Measurements from ENCODE around the gene PCCA. TPM values are rescaled to one million over a fixed set of nuclear protein-coding genes. Genes with fewer than 3 reads are reported as not detected.

PCCA gene
- total and polyA plus RNA-seq, 2 donors (not counting 1 experiment from before 2014, with no cell fraction given): 11.2 to 73.0 TPM

GRCh38 chr13:100130092-100130491 is 41.2 kb downstream of the PCCA start:
- H3K9ac ChIP-seq (ENCODE audit: insufficient read depth, low read length): no peak overlapping the region
- DNase-seq (ENCODE audit: low read depth in 2 of 2): peak in 1 of 2 donors; percentile 62
- H3K27ac ChIP-seq (ENCODE audit: insufficient read depth, low read length): no peak overlapping the region

GRCh38 chr13:100130930-100131511 is 42.1 kb downstream of the PCCA start:
- Histone ChIP-seq H3K79me2 (ENCODE audit: control insufficient read depth, insufficient read depth, low read length) (no peaks in the 10 kb centered on the region), H3K27me3 (ENCODE audit: control insufficient read depth, insufficient read depth, low read length) (no peaks in the 10 kb centered on the region), H3K4me2 (ENCODE audit: extremely low read depth, insufficient read depth, low read length) (no peak overlapping the region), H2AFZ (ENCODE audit: low read length) (no peak overlapping the region), H3K4me3 (replicated peaks in 1 of 4; ENCODE audit: control extremely low read depth in 1 of 4, insufficient read depth in 1 of 4, low read depth in 3 of 4, low read length in 4 of 4) (no peak overlapping the region), H3K9me3 (ENCODE audit: control insufficient read depth, insufficient read depth, low read depth, low read length) (no peaks in the 10 kb centered on the region), H4K20me1 (ENCODE audit: control insufficient read depth, extremely low read depth, insufficient read depth, low read length) (no peaks in the 10 kb centered on the region), H3K9ac (ENCODE audit: insufficient read depth, low read length) (no peak overlapping the region), H3K36me3 (ENCODE audit: control insufficient read depth, insufficient read depth, low read length) (no peaks in the 10 kb centered on the region), H3K4me1 (ENCODE audit: control insufficient read depth, extremely low read depth, insufficient read depth, low read length) (peaks cover 5% of the 10 kb centered on the region), H3K27ac (ENCODE audit: insufficient read depth, low read length) (no peak overlapping the region)
- TF ChIP-seq EZH2 (IDR thresholded peaks at IDR 0.05; ENCODE audit: low read length, missing control alignments) (no peak), CTCF (conservative IDR thresholded peaks at IDR 0.05 in 1 of 2, IDR thresholded peaks at IDR 0.05 in 1 of 2; ENCODE audit: low read depth in 1 of 2, low read length in 2 of 2) (no peak)
- DNase-seq (ENCODE audit: low read depth in 2 of 2): no peak

More at GRCh38 chr13:100130092-100130491, 41.2 kb downstream of the PCCA start:
- Histone ChIP-seq H3K36me3 (ENCODE audit: control insufficient read depth, insufficient read depth, low read length) (no peaks in the 10 kb centered on the region), H3K9me3 (ENCODE audit: control insufficient read depth, insufficient read depth, low read depth, low read length) (no peaks in the 10 kb centered on the region), H3K79me2 (ENCODE audit: control insufficient read depth, insufficient read depth, low read length) (no peaks in the 10 kb centered on the region), H4K20me1 (ENCODE audit: control insufficient read depth, extremely low read depth, insufficient read depth, low read length) (no peaks in the 10 kb centered on the region), H3K4me2 (ENCODE audit: extremely low read depth, insufficient read depth, low read length) (no peak overlapping the region), H3K4me3 (replicated peaks in 1 of 4; ENCODE audit: control extremely low read depth in 1 of 4, insufficient read depth in 1 of 4, low read depth in 3 of 4, low read length in 4 of 4) (no peak overlapping the region), H3K27me3 (ENCODE audit: control insufficient read depth, insufficient read depth, low read length) (no peaks in the 10 kb centered on the region), H2AFZ (ENCODE audit: low read length) (no peak overlapping the region), H3K4me1 (ENCODE audit: control insufficient read depth, extremely low read depth, insufficient read depth, low read length) (peaks cover 5% of the 10 kb centered on the region)
- TF ChIP-seq EZH2 (IDR thresholded peaks at IDR 0.05; ENCODE audit: low read length, missing control alignments) (no peak), CTCF (conservative IDR thresholded peaks at IDR 0.05 in 1 of 2, IDR thresholded peaks at IDR 0.05 in 1 of 2; ENCODE audit: low read depth in 1 of 2, low read length in 2 of 2) (no peak)

DNA sequence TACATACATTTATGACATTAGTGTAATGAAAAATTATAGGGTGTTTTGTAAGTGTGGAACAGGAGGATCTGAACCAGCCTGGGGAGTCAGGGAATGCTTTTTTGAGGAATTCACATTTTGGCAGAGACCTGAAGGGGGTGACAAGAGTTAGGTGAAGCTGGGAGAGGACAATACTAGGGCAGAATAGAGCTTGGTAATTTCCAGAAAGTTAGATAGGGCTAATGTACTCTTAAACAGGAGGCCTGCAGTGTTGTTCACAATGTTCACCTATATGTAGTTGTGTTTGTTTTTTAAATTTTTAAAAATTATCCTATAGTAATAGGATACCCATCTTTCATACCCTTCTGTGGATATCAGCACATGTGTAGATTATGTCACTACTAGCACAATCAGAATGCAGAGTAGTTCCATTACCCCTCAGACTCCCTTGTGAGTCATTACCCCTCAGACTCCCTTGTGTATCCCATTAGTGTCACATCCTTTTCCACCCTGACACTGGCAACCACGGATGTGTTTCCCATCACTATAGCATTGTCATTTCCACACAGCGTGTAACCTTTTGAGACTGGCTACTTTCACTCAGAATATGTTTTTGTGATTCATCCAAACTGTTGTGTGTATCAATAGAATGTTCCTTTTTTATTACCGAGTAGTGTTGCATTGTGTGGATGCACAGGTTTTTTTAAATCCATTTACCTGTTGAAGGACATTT is 43.1 kb downstream of the PCCA start:
- H3K36me3 ChIP-seq (ENCODE audit: control insufficient read depth, insufficient read depth, low read length): no peaks in the 10 kb centered on the region
- H4K20me1 ChIP-seq (ENCODE audit: control insufficient read depth, extremely low read depth, insufficient read depth, low read length): no peaks in the 10 kb centered on the region
- no peak overlapping the region for H3K27ac ChIP-seq (ENCODE audit: insufficient read depth, low read length)
- peak overlapping the region; percentile 25 for H3K4me2 ChIP-seq (ENCODE audit: extremely low read depth, insufficient read depth, low read length)
- H3K27me3 ChIP-seq (ENCODE audit: control insufficient read depth, insufficient read depth, low read length): no peaks in the 10 kb centered on the region
- H2AFZ ChIP-seq (ENCODE audit: low read length): no peak overlapping the region
- no peaks in the 10 kb centered on the region for H3K9me3 ChIP-seq (ENCODE audit: control insufficient read depth, insufficient read depth, low read depth, low read length)
- no peaks in the 10 kb centered on the region for H3K79me2 ChIP-seq (ENCODE audit: control insufficient read depth, insufficient read depth, low read length)
- DNase-seq (ENCODE audit: low read depth in 2 of 2): peak; percentile 62 to 96
- H3K4me3 ChIP-seq (replicated peaks in 1 of 4; ENCODE audit: control extremely low read depth in 1 of 4, insufficient read depth in 1 of 4, low read depth in 3 of 4, low read length in 4 of 4): no peak overlapping the region
- H3K4me1 ChIP-seq (ENCODE audit: control insufficient read depth, extremely low read depth, insufficient read depth, low read length): peaks cover 5% of the 10 kb centered on the region
- TF ChIP-seq EZH2 (IDR thresholded peaks at IDR 0.05; ENCODE audit: low read length, missing control alignments): no peak
- no peak for TF ChIP-seq CTCF (conservative IDR thresholded peaks at IDR 0.05 in 1 of 2, IDR thresholded peaks at IDR 0.05 in 1 of 2; ENCODE audit: low read depth in 1 of 2, low read length in 2 of 2)
- H3K9ac ChIP-seq (ENCODE audit: insufficient read depth, low read length): no peak overlapping the region
